GM21619 (cell line): Measurements from ENCODE around the gene POLRMT.
"Not testable (repeated sequence)": the region's sequence is repeated elsewhere in the genome, so short reads cannot be mapped to it uniquely, and the experiment has no call there.

Source experiments
- ATAC-seq: cut with Tn5 transposase; IDR thresholded peaks from one replicate; pipeline ENCODE4 v1.9.1; 2021; ENCODE audit not compliant: unreplicated experiment

Gene POLRMT

GRCh38 chr19:629515-629914, 3.8 kb downstream of the POLRMT start:
- not testable (repeated sequence) for ATAC-seq

- no peak for ATAC-seq
These were observed 5.2 kb downstream of the POLRMT start for GRCh38 chr19:628168-628567.

GRCh38 chr19:626566-626965, 6.8 kb downstream of the POLRMT start:
- not testable (repeated sequence) for ATAC-seq

- ATAC-seq: no peak
These were observed 8.1 kb downstream of the POLRMT start for GRCh38 chr19:625257-625656.

GRCh38 chr19:624433-625109, 8.8 kb downstream of the POLRMT start:
- ATAC-seq: no peak

- no peak for ATAC-seq
These were observed 9.4 kb downstream of the POLRMT start for GRCh38 chr19:623974-624373.

GRCh38 chr19:623175-623916, 10.0 kb downstream of the POLRMT start:
- ATAC-seq: no peak

GRCh38 chr19:622666-623065, 10.7 kb downstream of the POLRMT start:
- ATAC-seq: no peak

- no peak for ATAC-seq
These were observed 11.5 kb downstream of the POLRMT start for GRCh38 chr19:621819-622218.

GRCh38 chr19:621191-621590, 12.1 kb downstream of the POLRMT start:
- ATAC-seq: not testable (repeated sequence)

- ATAC-seq: no peak
These were observed 13.0 kb downstream of the POLRMT start for GRCh38 chr19:620166-620862.

GRCh38 chr19:619286-620002, 13.9 kb downstream of the POLRMT start:
- no peak for ATAC-seq

- no peak for ATAC-seq
These were observed 14.6 kb downstream of the POLRMT start for GRCh38 chr19:618674-619285.

- no peak for ATAC-seq
These were observed 15.1 kb downstream of the POLRMT start for GRCh38 chr19:618247-618619.

- ATAC-seq: no peak
These were observed 15.6 kb downstream of the POLRMT start for GRCh38 chr19:617551-618246.

GRCh38 chr19:616747-617526, 16.4 kb downstream of the POLRMT start:
- ATAC-seq: no peak

- ATAC-seq: no peak
These were observed 17.2 kb downstream of the POLRMT start for GRCh38 chr19:616062-616700.

- ATAC-seq: no peak
These were observed 17.7 kb downstream of the POLRMT start for GRCh38 chr19:615619-616018.
